Measurements from ENCODE around the gene SCGB3A2. TPM values are rescaled to one million over a fixed set of nuclear protein-coding genes. Genes with fewer than 3 reads are reported as not detected.

Gene SCGB3A2, protein sequence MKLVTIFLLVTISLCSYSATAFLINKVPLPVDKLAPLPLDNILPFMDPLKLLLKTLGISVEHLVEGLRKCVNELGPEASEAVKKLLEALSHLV
- total RNA-seq (ENCODE audit: unreplicated experiment), result 1.4 TPM
- long read RNA-seq, result 0 reads

DNA sequence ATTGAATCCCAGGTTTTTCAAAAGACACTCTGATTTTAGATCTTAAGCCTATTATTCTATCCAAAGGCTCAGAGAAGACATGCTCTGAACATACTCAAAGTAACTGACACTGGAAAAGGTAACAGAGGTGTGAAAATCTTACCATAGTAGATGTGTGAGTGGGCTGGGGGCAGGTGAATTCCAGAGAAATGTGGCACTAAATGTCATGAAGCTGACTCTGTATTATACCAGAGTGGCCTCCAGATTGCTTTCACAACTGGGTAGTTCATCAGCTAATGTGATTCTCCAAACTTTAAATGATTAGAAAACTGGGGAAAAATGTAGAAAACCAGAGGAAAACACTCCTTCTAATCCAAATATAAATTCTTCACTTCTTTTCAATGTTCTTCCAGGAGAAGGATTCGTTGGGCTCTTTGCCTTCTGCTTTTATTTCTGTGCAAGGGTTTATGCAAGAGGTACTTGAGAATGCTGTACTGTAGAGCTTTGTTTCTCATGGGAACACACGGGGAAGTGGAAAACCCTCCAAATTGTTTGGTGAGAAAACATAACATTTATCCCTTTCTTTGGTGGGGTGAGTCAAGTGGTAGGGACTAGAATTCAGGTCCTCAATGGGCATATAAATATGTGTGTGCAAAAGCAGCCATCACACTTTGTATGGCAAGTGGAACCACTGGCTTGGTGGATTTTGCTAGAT lies at the start of gene SCGB3A2:
Gene SCGB3A2, plus strand, starts transcription at position 646 of the 694 bp plus-strand sequence. CDS start 93 bp downstream, outside the sequence.
- no peak for DNase-seq (ENCODE audit: low spot score)
- H3K4me1 Mint-ChIP-seq (ENCODE audit: unreplicated experiment), result peaks cover 17% of the 10 kb centered on the region
- peaks cover 5% of the 10 kb centered on the region for H3K27me3 Mint-ChIP-seq (ENCODE audit: unreplicated experiment)
- TF ChIP-seq, protein P1, sequence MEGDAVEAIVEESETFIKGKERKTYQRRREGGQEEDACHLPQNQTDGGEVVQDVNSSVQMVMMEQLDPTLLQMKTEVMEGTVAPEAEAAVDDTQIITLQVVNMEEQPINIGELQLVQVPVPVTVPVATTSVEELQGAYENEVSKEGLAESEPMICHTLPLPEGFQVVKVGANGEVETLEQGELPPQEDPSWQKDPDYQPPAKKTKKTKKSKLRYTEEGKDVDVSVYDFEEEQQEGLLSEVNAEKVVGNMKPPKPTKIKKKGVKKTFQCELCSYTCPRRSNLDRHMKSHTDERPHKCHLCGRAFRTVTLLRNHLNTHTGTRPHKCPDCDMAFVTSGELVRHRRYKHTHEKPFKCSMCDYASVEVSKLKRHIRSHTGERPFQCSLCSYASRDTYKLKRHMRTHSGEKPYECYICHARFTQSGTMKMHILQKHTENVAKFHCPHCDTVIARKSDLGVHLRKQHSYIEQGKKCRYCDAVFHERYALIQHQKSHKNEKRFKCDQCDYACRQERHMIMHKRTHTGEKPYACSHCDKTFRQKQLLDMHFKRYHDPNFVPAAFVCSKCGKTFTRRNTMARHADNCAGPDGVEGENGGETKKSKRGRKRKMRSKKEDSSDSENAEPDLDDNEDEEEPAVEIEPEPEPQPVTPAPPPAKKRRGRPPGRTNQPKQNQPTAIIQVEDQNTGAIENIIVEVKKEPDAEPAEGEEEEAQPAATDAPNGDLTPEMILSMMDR (IDR thresholded peaks at IDR 0.05; ENCODE audit: unreplicated experiment), result no peak
- no peaks in the 10 kb centered on the region for H3K36me3 Mint-ChIP-seq (ENCODE audit: low read depth, unreplicated experiment)
- H3K4me3 Mint-ChIP-seq (ENCODE audit: unreplicated experiment), result no peak within 1 kb of the TSS
- no peaks in the 10 kb centered on the region for H3K9me3 Mint-ChIP-seq (ENCODE audit: unreplicated experiment)
- no peak within 1 kb of the TSS for H3K27ac Mint-ChIP-seq (ENCODE audit: unreplicated experiment)

DNA sequence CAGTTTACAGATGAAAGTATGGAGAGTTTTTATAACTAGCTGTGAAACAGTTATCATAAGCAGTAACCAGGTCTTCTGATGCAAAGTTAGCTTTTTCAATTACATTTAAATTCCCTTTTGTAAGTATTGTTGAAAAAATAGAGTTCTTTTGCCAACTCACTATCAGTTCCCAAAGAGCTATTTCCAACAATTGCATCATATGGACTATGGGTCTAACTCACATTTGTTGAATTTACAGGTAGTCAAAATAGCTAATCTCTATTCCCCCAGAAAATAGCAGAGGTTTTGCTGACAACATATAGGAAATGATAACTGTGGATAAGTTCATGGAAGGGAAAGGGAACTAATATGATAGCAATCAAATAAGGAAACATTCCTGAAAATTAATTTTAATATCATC lies 48.5 kb upstream of the SCGB3A2 start:
- no peaks in the 10 kb centered on the region for H3K27me3 Mint-ChIP-seq (ENCODE audit: unreplicated experiment)
- no peaks in the 10 kb centered on the region for H3K36me3 Mint-ChIP-seq (ENCODE audit: low read depth, unreplicated experiment)
- H3K27ac Mint-ChIP-seq (ENCODE audit: unreplicated experiment), result no peak overlapping the region
- TF ChIP-seq, protein P1 (IDR thresholded peaks at IDR 0.05; ENCODE audit: unreplicated experiment), result no peak
- H3K4me3 Mint-ChIP-seq (ENCODE audit: unreplicated experiment), result no peak overlapping the region
- DNase-seq (ENCODE audit: low spot score), result no peak
- no peaks in the 10 kb centered on the region for H3K4me1 Mint-ChIP-seq (ENCODE audit: unreplicated experiment)
- no peaks in the 10 kb centered on the region for H3K9me3 Mint-ChIP-seq (ENCODE audit: unreplicated experiment)

DNA sequence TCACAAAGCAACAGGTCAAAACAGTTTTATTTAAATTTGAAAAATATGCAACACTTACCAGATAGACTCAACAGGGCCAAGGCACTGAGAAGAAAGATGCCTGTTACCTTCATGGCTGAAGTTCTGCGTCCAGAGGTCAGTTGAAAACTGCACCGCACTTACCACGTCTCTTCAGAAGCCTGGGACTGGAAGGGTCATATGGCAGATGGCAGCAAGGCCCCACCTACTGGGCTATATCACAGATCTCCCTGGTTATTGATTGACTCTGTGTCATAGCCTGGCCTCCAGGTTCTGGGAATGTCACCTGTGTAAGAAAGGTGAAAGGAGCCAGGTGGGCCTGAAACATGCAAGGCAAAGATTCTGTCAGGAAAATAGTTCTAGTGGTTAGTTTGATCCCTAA lies 47.0 kb upstream of the SCGB3A2 start, which contains the start of gene SPINK1:
Gene SPINK1, minus strand, starts transcription at position 207 of the 400 bp plus-strand sequence. Its CDS starts 94 bp downstream, at position 113.
- Mint-ChIP-seq H3K4me3 (ENCODE audit: unreplicated experiment) (no peak within 1 kb of the TSS), H3K27ac (ENCODE audit: unreplicated experiment) (no peak within 1 kb of the TSS), H3K4me1 (ENCODE audit: unreplicated experiment) (no peaks in the 10 kb centered on the region), H3K27me3 (ENCODE audit: unreplicated experiment) (no peaks in the 10 kb centered on the region), H3K36me3 (ENCODE audit: low read depth, unreplicated experiment) (no peaks in the 10 kb centered on the region), H3K9me3 (ENCODE audit: unreplicated experiment) (no peaks in the 10 kb centered on the region)
- TF ChIP-seq, protein P1 (IDR thresholded peaks at IDR 0.05; ENCODE audit: unreplicated experiment), result no peak
- no peak for DNase-seq (ENCODE audit: low spot score)

DNA sequence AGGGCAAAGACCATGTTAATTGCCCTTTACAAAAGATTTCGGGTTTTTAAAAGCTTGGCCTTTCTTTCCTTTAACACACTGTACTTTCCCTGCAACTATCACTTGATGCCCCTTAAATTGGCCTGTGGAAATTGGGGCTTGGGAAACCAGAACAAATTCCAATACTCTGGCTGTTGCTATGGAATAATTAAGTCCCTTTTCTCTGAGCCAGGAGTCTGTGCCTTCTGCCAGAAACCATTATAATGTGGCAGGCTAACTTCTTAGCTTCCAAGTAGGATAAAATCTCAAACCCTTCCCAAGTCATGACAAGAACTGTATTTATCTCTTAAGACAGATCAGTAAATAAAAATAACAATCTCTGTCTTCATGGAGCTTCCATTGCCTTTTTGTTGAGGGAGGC lies 46.0 kb upstream of the SCGB3A2 start:
- H3K4me1 Mint-ChIP-seq (ENCODE audit: unreplicated experiment), result no peaks in the 10 kb centered on the region
- no peak overlapping the region for H3K27ac Mint-ChIP-seq (ENCODE audit: unreplicated experiment)
- no peak overlapping the region for H3K4me3 Mint-ChIP-seq (ENCODE audit: unreplicated experiment)
- no peaks in the 10 kb centered on the region for H3K36me3 Mint-ChIP-seq (ENCODE audit: low read depth, unreplicated experiment)
- DNase-seq (ENCODE audit: low spot score), result no peak
- H3K27me3 Mint-ChIP-seq (ENCODE audit: unreplicated experiment), result no peaks in the 10 kb centered on the region
- no peaks in the 10 kb centered on the region for H3K9me3 Mint-ChIP-seq (ENCODE audit: unreplicated experiment)
- TF ChIP-seq, protein P1 (IDR thresholded peaks at IDR 0.05; ENCODE audit: unreplicated experiment), result no peak

DNA sequence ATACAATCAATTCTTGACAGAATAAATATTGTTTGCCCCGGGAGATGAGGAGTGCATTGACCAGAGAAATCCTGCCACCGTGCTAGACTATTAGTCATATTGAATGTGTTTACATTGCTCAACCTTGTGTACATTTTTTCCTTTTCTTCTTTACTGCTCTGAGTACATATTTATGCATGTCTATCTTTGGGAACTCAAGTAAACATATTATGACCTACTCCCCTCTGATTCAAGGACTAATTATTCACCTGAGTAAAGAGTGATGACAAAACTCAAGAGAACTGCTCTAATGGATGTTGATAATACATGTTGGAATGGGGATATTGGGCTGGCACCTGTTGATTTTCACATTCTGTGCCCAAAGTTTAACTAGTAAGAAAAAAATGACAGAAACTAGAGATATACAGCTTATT lies 43.1 kb upstream of the SCGB3A2 start:
- Mint-ChIP-seq H3K4me1 (ENCODE audit: unreplicated experiment) (no peaks in the 10 kb centered on the region), H3K4me3 (ENCODE audit: unreplicated experiment) (no peak overlapping the region), H3K27ac (ENCODE audit: unreplicated experiment) (no peak overlapping the region), H3K27me3 (ENCODE audit: unreplicated experiment) (no peaks in the 10 kb centered on the region), H3K36me3 (ENCODE audit: low read depth, unreplicated experiment) (no peaks in the 10 kb centered on the region), H3K9me3 (ENCODE audit: unreplicated experiment) (no peaks in the 10 kb centered on the region)
- TF ChIP-seq, protein P1 (IDR thresholded peaks at IDR 0.05; ENCODE audit: unreplicated experiment), result no peak
- no peak for DNase-seq (ENCODE audit: low spot score)
